Thoracic aorta endothelial cell (primary cell): ENCODE measurements around the gene PRSS38. TPM values are rescaled to one million over a fixed set of nuclear protein-coding genes. Genes with fewer than 3 reads are reported as not detected.

Experiments used
- total RNA-seq: library from RNA; depleted of rRNA; stranded (reverse); fragments of >200 nt; gene quantifications from 2 replicates; pipeline ENCODE4 v1.2.3, GENCODE V29; 2012

Gene PRSS38
- total RNA-seq, result not detected in 2 replicates

GRCh38 chr1:227815468-227816409 is at the start of gene PRSS38:
Gene PRSS38, plus strand, starts transcription at chr1:227815675. Its CDS starts 42 bp downstream, at chr1:227815717.

Other genes starting within 250 kb of the PRSS38 start
- gene JMJD4, start 80.4 kb upstream of the PRSS38 start, total RNA-seq, result 23.0 and 24.5 TPM in 2 replicates
- 33.7 and 36.2 TPM in 2 replicates for gene SNAP47, start 80.2 kb upstream of the PRSS38 start, total RNA-seq
- 1.1 and 2.7 TPM in 2 replicates for gene WNT9A, start 132.3 kb downstream of the PRSS38 start, total RNA-seq
- not detected in 2 replicates for gene WNT3A, start 191.3 kb downstream of the PRSS38 start, total RNA-seq